Panc1 (cell line): Measurements from ENCODE around the gene CYFIP2. TPM values are rescaled to one million over a fixed set of nuclear protein-coding genes. Genes with fewer than 3 reads are reported as not detected.
A peak's percentile ranks its signal among the peaks of the same experiment; 100 is the strongest.

Experiments
- ATAC-seq: fragments of 200-7000 bp; cut with Tn5 transposase; 2 replicates; pipeline ENCODE4 v1.9.1; 2020; ENCODE audit warnings: mild to moderate bottlenecking, moderate library complexity
- BruUV-seq: library from RNA; stranded (reverse); fragments of 400-500 nt; replicated peaks from 2 replicates; lab custom pipeline; 2021; lab: Mats Ljungman, UMichigan
- CTCF ChIA-PET: fragments of 300-600 bp; sonication (Branson Sonifier 250); formaldehyde crosslinking; loops from one replicate; lab custom pipeline; 2022; ENCODE audit warnings: antibody characterized with exemption; lab: Charles Lee
- POLR2A ChIA-PET: fragments of 300-600 bp; sonication (Branson Sonifier 250); formaldehyde crosslinking; loops from one replicate; lab custom pipeline; 2022; ENCODE audit warnings: antibody characterized with exemption; lab: Charles Lee
- DNase-seq: peaks from one replicate; pipeline ENCODE4 v3.0.0-alpha.2; 2010; ENCODE audit warnings: low read depth, low spot score
- H3K27ac ChIP-seq: 2 replicates; pipeline ENCODE4 v1.5.1; 2011; ENCODE audit warnings: mild to moderate bottlenecking, low read length, inconsistent platforms
- H3K27me3 ChIP-seq: fragments of 200-500 bp; sonication (Bioruptor generic); 2 replicates; pipeline ENCODE4 v1.6.0; 2014; ENCODE audit warnings: low read length, inconsistent platforms; ENCODE audit not compliant: control insufficient read depth, insufficient read depth
- H3K36me3 ChIP-seq: fragments of 200-500 bp; sonication (Bioruptor generic); 2 replicates; pipeline ENCODE4 v1.5.1; 2014; ENCODE audit warnings: inconsistent platforms, mild to moderate bottlenecking, low read length, moderate library complexity; ENCODE audit not compliant: control insufficient read depth, insufficient read depth
- H3K4me1 ChIP-seq: 2 replicates; pipeline ENCODE4 v1.5.1; 2011; ENCODE audit warnings: inconsistent platforms, mild to moderate bottlenecking, low read length, moderate library complexity; ENCODE audit not compliant: control insufficient read depth, insufficient read depth
- H3K4me3 ChIP-seq, 2 experiments: 2 replicates each; pipeline ENCODE4 v1.5.1; 2011 to 2012; ENCODE audit warnings: low read depth in 2 of 2, low read length in 2 of 2, mild to moderate bottlenecking in 2 of 2, inconsistent platforms in 1 of 2, moderate library complexity in 1 of 2
- H3K9me3 ChIP-seq: fragments of 200-500 bp; sonication (Bioruptor generic); 2 replicates; pipeline ENCODE4 v1.5.1; 2014; ENCODE audit warnings: low read depth, mild to moderate bottlenecking, inconsistent platforms, low read length, moderate library complexity; ENCODE audit not compliant: control insufficient read depth, insufficient read depth
- CTCF ChIP-seq: fragments of 450-650 bp; IDR thresholded peaks from 2 replicates; pipeline ENCODE4 v1.5.1; 2017; ENCODE audit warnings: mild to moderate bottlenecking
- POLR2AphosphoS5 ChIP-seq: IDR thresholded peaks from 2 replicates; pipeline ENCODE4 v1.6.1; 2012; ENCODE audit warnings: mild to moderate bottlenecking, low read depth, low read length, moderate library complexity
- REST ChIP-seq, 2 experiments: IDR thresholded peaks; 2 replicates each; pipeline ENCODE4 v1.6.1; 2011 to 2012; ENCODE audit warnings: low read depth in 2 of 2, control low read depth in 1 of 2, low read length in 1 of 2, mild to moderate bottlenecking in 1 of 2, moderate library complexity in 1 of 2; ENCODE audit not compliant: insufficient read depth in 1 of 2
- SIN3A ChIP-seq: IDR thresholded peaks from 2 replicates; pipeline ENCODE4 v1.6.1; 2012; ENCODE audit warnings: low read depth, mild to moderate bottlenecking, low read length, moderate library complexity, borderline replicate concordance; ENCODE audit not compliant: insufficient read depth
- TCF7L2 ChIP-seq: IDR thresholded peaks from 2 replicates; pipeline ENCODE4 v1.6.1; 2011; ENCODE audit warnings: mild to moderate bottlenecking, low read depth, low read length, inconsistent platforms
- in situ Hi-C: cut with HindIII; loops from 2 replicates; pipeline ENCODE4 v1.10.0; 2016; ENCODE audit warnings: low sequenced_read_pairs, low pct_unique_long_range_greater_than_20kb
- intact Hi-C: fragments of 100-400 bp; cut with micrococcal nuclease; formaldehyde crosslinking; loops from one replicate; pipeline ENCODE4 v1.10.0; 2022; ENCODE audit not compliant: unreplicated experiment
- total RNA-seq: library from RNA; stranded (reverse); gene quantifications from one replicate; pipeline ENCODE4 v1.2.1, GENCODE V29; 2021; ENCODE audit not compliant: unreplicated experiment

The CYFIP2 gene
- total RNA-seq, 1 experiment from 2014 or later, result 0.80 TPM

- ATAC-seq (no peak), DNase-seq (no peak)
- Histone ChIP-seq H3K27ac (no peak overlapping the region), H3K9me3 (no peaks in the 10 kb centered on the region), H3K4me1 (peaks cover 4% of the 10 kb centered on the region; the same call in 1 of the 2 replicates), H3K4me3 (no peak overlapping the region), H3K27me3 (no peaks in the 10 kb centered on the region; the same call in 1 of the 2 replicates), H3K36me3 (no peaks in the 10 kb centered on the region)
- BruUV-seq, result no TSS peak
- in situ Hi-C loops (no loop called here), intact Hi-C loops (loop anchor here (5.0 kb wide), 2 partner anchors 391 to 416 kb away; partner anchors contain the start of gene LSM11)
- CTCF ChIA-PET, result interaction anchor here (0.7 kb wide), 1 partner anchor 147 kb away, joined by 3 read pairs; no protein-coding TSS in a partner anchor
- TF ChIP-seq CTCF, result no peak
- TF ChIP-seq SIN3A, result no peak
- no peak for TF ChIP-seq TCF7L2
- TF ChIP-seq REST (IDR thresholded peaks at IDR 0.05; ENCODE audit: insufficient read depth in 1 of 2, low read depth in 2 of 2, low read length in 1 of 2), result no peak
- TF ChIP-seq POLR2AphosphoS5, result no peak
- POLR2A ChIA-PET, result no interaction called here
Measured at GRCh38 chr5:157326440-157327005, 60.6 kb downstream of the CYFIP2 start.

DNA sequence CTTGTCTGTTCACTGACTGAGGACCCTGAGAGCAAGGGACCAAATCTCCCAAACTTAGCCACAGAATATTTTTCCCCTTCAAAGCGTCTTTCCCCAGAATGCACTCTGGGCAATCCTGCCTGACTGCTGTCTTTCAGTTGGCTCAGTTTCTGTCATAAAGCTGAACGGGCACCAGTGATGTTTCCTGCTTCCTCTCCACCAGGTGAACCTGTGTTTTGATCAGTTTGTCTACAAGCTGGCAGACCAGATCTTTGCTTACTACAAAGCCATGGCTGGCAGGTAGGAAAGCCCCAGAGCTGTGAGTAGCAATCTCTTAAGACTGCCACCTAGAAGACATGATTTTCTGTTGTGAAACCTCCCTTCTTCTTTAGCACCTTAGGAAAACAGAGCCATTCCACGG, 61.8 kb downstream of the CYFIP2 start:
- Histone ChIP-seq H3K27me3 (no peaks in the 10 kb centered on the region; the same call in 1 of the 2 replicates), H3K36me3 (no peaks in the 10 kb centered on the region), H3K9me3 (no peaks in the 10 kb centered on the region), H3K4me1 (peaks cover 4% of the 10 kb centered on the region; the same call in 1 of the 2 replicates), H3K4me3 (peak overlapping the region; percentile 14 to 62; a peak in 3 of 4 replicates), H3K27ac (no peak overlapping the region)
- in situ Hi-C loops, result no loop called here
- TF ChIP-seq CTCF (no peak), REST (IDR thresholded peaks at IDR 0.05; ENCODE audit: insufficient read depth in 1 of 2, low read depth in 2 of 2, low read length in 1 of 2) (no peak), SIN3A (no peak), POLR2AphosphoS5 (no peak), TCF7L2 (no peak)
- POLR2A ChIA-PET, result no interaction called here
- CTCF ChIA-PET, result interaction anchor here (0.5 to 1.2 kb wide), 3 partner anchors 15 to 253 kb away, joined by 3 to 7 read pairs (median 4); no protein-coding TSS in a partner anchor
- intact Hi-C loops, result loop anchor here (1.0 to 5.0 kb wide), 3 partner anchors 150 to 415 kb away; partner anchors contain the start of gene LSM11
- ATAC-seq, result peak; percentile 35; the same call in 1 of the 2 replicates
- no peak for DNase-seq
- no TSS peak for BruUV-seq
